ENCODE data around the gene HTT.
"Not testable (repeated sequence)": the region's sequence is repeated elsewhere in the genome, so short reads cannot be mapped to it uniquely, and the experiment has no call there.

The HTT gene

GRCh38 chr4:3121596-3121995, 47.1 kb downstream of the HTT start:
- DNase-seq (ENCODE audit: low read depth): no peak

- no peak for DNase-seq (ENCODE audit: low read depth)
These were observed 47.6 kb downstream of the HTT start for GRCh38 chr4:3122081-3122563.

DNA sequence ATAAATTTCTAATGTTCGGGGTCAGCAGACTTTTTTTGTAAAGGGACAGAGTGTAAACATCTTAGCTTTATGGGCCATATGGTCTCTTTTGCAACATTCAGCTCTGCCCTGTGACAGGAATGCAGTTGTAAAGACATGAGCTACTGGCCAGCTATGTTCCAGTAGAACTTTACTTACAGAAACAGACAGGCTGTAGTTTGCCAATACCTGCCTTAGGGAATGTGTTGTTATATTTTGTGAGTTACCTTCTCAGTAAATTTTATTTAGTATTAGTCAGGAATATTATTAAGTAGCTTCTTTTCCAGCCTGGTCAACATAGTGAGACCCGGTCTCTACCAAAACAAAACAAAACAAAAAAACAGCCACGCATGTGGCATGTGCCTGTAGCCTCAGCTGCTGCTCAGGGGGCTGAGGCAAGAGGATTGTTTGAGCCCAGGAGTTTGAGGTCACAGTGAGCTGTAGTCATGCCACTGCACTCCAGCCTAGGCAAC, 48.7 kb downstream of the HTT start:
- DNase-seq (ENCODE audit: low read depth): no peak

DNA sequence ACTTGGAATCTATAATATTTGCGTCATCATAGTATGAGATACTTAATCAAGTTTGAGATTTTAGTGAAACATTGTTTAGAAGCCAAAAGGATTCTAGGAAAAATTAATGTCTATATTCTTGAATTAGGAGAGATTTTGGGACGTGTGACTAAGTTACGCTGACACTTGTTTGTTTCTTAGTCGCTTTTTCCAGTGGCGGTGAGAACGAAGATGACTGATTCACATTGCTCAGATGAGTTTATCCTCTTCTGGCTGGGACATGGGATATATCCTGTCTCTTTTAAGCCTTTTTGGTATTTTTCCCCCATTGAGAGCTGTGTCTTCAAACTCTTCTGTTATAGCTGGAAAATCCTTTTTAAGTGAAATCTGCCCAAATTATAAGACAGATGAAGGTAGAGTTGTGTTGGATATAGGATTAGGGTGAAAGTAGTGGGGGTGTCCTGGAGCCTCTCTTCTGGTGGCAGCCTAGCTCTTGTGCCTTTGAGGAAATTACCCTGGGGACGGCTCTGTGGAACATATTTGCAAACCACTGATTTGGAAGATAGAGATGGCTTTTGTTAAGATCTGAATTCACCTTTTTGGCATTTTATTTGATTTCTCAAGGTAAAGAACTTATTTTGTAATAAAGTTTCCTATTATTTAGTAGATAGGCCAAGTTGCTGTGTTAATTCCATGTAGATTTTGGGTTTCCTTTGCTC, 49.7 kb downstream of the HTT start:
- no peak for DNase-seq (ENCODE audit: low read depth)

DNA sequence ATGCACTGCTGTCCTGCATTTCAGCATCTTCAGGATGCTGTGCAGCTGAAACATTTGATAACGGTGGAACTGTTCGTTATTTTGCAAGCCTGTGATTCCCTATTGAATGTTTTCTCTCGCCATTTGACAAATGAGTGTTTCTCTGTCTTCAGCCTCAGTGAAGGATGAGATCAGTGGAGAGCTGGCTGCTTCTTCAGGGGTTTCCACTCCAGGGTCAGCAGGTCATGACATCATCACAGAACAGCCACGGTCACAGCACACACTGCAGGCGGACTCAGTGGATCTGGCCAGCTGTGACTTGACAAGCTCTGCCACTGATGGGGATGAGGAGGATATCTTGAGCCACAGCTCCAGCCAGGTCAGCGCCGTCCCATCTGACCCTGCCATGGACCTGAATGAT, 52.6 kb downstream of the HTT start:
- DNase-seq (ENCODE audit: low read depth): no peak

GRCh38 chr4:3128058-3128457, 53.6 kb downstream of the HTT start:
- DNase-seq (ENCODE audit: low read depth): no peak

DNA sequence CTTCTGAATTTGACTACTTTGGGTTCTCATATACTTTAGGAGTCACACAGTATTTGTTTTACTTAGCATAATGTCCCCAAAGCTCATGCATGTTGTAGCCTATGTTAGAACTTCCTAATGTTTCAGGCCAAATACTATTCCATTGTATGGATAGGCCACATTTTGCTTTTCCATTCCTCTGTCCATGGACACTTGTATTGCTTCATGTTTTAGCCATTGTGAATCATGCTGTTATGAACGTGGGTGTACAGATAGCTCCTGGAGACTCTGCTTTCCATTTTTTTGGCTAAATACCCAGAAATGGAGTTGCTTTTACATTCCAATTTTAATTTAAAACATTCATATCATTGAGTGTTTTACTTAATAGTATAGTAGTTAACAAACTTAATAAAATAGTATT, 54.5 kb downstream of the HTT start:
- DNase-seq (ENCODE audit: low read depth): no peak

DNA sequence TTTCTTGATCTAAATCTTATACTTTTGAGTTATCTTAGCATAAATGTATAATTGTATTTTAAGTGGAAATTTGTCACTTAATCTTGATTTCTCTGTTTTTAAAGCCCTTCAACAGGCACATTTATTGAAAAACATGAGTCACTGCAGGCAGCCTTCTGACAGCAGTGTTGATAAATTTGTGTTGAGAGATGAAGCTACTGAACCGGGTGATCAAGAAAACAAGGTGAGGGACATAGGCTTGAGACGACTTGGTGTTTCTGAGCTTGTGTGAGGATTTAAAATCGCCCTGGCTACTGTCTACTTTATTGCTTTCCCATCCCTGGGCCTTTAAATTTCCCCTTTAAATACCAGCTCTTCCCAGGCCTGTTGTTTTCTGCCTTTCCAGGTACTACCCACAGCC, 55.7 kb downstream of the HTT start:
- no peak for DNase-seq (ENCODE audit: low read depth)

DNA sequence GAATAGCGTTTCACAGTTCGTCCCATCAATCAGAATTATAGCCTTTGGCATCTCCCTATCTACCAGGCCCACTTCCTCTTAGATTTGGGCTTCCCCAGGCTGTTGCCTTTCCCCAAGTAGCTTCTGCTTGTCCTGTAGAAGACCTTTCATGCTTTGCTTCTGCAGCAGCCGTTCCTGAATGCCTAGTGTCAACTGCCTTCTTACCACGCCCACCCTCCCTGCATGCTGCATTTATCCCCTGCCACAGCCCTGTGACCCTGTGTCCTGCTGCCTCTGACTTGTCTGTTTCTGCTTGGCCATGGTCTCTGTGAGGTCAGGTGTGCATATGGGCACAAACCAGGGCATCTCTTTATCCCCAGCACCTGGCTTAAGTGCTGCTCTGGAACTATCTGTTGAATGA, 56.3 kb downstream of the HTT start:
- no peak for DNase-seq (ENCODE audit: low read depth)

DNA sequence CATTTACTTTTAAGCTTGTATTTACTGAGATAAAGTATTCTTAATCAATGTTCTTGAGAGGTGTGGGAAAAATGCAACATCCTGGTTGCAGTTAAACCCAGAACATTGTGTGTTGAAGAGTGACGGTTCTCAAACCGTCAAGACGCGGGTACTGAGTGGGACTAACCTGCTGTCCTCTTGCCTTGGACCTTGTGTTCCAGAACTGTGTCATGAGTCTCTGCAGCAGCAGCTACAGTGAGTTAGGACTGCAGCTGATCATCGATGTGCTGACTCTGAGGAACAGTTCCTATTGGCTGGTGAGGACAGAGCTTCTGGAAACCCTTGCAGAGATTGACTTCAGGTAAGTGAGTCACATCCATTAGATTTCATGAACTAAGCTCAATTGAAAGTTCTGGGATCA, 59.7 kb downstream of the HTT start:
- no peak for DNase-seq (ENCODE audit: low read depth)

- DNase-seq (ENCODE audit: low read depth): no peak
These were observed 60.9 kb downstream of the HTT start for GRCh38 chr4:3135155-3136011.

DNA sequence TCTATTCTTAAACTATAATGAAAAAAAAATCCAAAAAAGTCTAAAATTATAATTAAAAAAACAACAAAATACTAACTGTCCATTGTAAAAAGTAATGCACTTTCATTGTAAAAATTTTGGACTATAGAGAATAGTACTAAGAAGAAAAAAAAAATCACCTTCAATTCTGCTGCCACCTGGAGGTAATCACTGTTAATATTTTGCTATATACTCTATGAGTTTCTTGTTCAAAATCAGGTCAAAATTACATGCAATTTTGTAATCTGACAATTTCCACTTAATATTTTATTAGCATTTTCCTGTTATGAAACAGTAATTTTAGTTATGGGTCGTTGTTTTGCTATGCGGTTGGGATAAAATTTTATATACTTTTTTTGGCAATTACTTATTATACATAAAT, 62.0 kb downstream of the HTT start:
- DNase-seq (ENCODE audit: low read depth): no peak

DNA sequence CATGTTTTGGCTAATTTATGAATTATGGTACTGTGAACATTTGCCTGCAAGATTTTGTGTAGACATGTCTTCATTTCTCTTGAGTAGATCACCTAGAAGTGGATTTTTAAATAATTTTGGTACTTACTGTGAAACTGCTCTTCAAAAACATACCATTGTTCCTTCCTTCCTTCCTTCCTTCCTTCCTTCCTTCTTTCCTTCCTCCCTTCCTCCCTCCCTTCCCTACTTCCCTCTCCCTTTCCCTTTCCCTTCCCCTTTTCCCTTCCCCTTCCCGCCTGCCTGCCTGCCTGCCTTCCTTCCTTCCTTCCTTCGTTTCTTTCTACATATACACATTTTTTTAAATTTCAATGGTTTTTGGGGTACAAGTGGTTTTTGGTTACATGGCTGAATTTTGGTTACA, 63.4 kb downstream of the HTT start:
- no peak for DNase-seq (ENCODE audit: low read depth)

DNA sequence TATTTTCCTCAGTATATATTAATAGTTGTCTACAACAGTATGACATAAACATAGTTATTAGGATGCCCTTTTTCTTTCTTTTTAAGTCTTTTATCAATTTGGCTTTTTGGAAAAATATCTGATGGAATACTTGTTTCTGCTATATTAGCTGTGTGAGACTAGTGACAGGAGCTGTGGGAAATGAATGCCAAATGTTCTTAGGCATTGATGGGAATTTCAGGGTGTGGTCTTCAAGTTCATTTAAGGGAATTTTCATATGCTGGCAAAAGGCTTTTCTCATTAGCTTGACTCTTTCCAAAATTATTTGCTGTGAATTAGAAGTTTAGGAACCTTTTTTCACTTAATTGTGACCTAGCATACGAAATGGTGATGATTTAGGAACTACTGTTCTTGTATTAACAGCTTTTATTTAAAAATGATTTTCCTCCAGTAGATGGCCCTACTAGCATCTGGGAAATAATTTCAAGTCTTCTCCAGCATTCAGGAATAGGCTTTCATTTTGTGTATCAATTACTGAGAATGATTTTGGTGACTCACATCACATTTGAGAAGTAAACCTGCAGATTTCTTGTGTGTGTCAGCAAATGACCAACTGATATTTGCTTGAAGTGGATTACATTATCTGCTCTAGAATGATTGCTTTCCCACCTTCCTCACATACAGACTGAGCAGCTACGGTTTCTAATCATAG, 70.9 kb downstream of the HTT start:
- no peak for DNase-seq (ENCODE audit: low read depth)

DNA sequence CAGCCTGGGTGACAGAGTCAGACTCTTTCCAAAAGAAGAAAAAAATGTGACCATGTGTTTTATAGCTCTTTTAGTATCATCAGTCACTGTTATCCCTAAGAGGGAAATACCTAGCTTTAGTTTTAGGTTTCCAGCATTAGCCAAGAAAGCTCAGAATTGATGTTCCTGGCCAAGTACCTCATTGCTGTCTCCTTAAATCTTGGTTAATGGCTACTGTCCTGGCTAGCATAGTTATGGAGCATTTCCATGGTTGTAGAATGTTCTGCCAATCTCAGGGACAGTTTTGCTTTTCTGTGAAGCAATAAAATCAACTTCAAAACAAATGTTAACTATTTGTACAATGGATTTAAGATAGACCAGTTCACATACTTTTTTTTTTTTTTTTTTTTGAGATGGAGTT, 74.4 kb downstream of the HTT start:
- no peak for DNase-seq (ENCODE audit: low read depth)

DNA sequence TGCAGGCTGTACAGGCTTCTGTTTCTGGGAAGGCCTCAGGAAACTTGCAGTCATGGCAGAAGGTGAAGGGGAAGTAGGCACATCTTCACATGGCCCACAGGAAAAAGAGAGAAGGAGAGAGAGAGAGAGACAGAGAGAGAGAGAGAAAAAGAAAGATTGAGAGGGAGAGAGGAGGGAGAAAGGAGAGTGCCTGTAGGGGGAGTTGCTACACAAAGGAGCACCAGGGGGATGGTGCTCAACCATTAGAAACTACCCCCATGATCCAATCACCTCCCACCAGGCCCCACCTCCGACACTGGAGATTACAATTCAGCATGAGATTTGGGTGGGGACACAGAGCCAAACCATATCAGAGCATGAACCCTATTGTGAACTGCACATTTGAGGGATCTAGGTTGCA, 76.8 kb downstream of the HTT start:
- DNase-seq (ENCODE audit: low read depth): not testable (repeated sequence)

DNA sequence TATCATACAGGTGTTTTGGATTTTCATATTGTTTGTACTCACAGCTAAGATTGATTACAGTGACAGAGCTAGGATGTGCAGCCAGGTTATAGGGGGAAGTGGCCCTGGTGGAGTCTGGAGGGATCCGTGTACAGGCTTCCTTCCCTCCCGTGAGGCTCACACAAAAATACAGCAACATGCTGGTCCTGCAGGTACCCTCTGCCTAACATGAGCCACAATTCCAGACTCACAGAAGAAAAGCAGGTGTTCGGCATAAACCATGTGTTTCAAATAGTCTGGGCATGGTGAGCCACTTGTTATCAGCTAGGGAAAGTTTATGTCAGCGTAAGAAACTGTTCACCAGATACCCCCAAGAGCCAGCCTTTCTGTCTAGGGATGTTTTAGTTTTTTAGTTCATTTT, 82.9 kb downstream of the HTT start:
- DNase-seq (ENCODE audit: low read depth): no peak

GRCh38 chr4:3158841-3159240, 84.4 kb downstream of the HTT start:
- no peak for DNase-seq (ENCODE audit: low read depth)

DNA sequence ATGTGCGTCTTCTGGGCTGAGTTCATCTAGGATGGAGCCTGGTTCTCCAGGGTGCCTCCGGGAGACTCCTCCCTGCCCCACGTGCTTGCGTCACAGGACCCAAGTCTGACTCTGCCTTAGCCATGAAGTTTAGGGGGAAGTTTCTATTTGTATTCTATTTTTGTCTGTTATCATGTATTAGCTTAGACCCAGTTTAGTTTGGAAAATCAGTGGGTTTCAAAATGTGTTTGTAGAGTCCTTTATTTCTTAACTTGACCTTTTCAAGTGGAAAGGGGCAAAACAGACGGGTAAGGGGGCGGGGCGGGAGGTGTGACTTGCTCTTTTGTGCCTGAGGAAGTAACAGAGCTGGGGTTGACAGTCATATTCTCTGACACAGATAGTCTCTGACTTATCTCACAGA, 86.0 kb downstream of the HTT start:
- DNase-seq (ENCODE audit: low read depth): no peak

DNA sequence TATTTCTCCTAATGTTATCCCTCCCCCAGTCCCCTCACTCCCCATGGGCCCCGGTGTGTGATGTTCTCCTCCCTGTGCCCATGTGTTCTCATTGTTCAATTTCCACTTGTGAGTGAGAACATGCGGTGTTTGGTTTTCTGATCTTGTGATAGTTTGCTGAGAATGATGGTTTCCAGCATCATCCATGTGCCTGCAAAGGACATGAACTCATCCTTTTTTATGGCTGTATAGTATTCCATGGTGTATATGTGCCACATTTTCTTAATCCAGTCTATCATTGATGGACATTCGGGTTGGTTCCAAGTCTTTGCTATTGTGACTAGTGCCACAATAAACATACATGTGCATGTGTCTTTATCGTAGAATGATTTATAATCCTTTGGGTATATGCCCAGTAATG, 86.6 kb downstream of the HTT start:
- DNase-seq (ENCODE audit: low read depth): not testable (repeated sequence)

- not testable (repeated sequence) for DNase-seq (ENCODE audit: low read depth)
These were observed 92.0 kb downstream of the HTT start for GRCh38 chr4:3166434-3166833.

DNA sequence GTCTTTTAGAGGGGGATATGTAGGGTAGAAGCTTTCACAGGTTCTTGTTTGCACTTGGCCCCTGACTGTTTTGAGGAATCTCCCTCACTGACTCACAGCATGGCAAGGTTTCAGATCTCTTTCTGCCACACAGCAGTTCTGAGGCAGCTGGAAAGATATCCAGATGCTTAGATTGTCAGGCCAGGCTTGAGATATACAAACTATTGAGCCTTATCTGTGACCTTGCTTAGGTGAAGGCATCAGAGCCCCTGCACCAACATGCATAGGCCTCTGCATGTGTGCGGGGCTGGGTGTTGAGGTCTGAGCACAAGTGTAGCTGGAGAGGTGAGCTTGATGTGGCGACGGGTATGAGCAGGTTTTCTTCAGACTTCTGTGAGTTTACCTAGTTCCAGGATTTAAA, 93.5 kb downstream of the HTT start:
- no peak for DNase-seq (ENCODE audit: low read depth)
